Ramos (cell line): ENCODE data around the gene KCNT2.
"Not testable (repeated sequence)": the region's sequence is repeated elsewhere in the genome, so short reads cannot be mapped to it uniquely, and the experiment has no call there.

Experiments used
- in situ Hi-C: fragments of 300-500 bp; cut with MboI; formaldehyde crosslinking; loops from one replicate; pipeline ENCODE4 v1.14.3; 2022; ENCODE audit warnings: low sequenced_read_pairs; ENCODE audit not compliant: unreplicated experiment

Gene KCNT2

GRCh38 chr1:196522574-196523345 is 85.5 kb downstream of the KCNT2 start:
- in situ Hi-C loops, result not testable (repeated sequence)

DNA sequence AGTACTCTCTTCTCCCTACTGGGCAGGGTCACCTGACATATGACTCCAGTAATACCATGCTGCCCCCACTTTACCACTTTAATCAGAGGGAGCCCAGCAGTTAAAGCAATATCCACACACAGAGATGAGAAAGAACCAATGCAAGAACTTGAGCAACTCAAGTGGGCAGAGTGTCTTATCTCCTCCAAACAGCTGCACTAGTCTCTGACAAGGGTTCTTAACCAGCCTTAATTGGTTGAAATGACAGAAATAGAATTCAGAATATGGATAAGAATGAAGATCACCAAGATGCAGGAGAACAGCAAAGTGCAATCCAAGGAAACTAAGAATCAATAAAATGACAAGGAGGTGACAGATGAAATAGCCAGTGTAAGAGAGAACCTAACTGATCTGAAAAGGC is 91.0 kb downstream of the KCNT2 start:
- in situ Hi-C loops, result no loop called here

DNA sequence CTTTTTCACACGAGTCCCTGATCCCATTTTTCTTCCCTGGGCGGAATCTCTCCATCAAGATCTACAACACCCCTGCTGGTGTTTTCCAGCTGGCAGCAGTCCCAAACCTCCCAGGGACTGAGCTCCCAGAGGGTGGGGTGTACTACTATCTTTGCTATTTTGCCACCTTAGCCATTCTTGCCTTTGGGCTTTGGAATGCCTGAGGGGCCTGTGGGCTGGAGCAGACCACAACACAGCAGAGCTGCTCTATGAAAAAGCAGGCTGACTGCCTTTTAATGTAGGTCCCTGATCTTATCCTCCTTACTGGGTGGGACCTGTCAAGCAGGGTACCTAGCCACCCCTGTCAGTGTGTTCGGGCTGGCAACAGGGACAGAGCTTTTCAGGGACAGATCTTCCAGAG is 91.9 kb downstream of the KCNT2 start:
- in situ Hi-C loops, result no loop called here

DNA sequence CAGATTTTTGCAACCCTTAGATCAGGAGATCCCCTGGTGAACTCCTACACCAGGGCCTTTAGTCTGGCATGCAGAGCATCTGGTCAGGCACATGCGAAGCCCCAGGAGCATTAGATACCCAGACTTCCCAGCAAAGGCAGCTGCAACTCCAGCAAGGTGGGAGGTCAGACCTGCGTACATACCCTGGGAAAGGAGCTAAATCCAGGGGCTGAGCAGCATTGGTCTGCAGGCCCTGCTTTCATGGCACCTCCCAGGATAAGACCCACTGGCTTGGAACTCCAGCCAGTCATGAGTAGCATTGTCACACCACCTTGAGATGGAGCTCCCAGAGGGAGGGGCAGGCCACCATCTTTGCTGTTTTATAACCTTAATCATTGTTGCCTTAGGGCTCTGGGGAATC is 92.3 kb downstream of the KCNT2 start:
- in situ Hi-C loops, result no loop called here

- in situ Hi-C loops, result no loop called here
These were observed 94.4 kb downstream of the KCNT2 start for GRCh38 chr1:196513821-196514220.

GRCh38 chr1:196510451-196510850 is 97.8 kb downstream of the KCNT2 start:
- in situ Hi-C loops, result no loop called here

- in situ Hi-C loops, result not testable (repeated sequence)
These were observed 104.0 kb downstream of the KCNT2 start for GRCh38 chr1:196504224-196504623.

GRCh38 chr1:196502437-196502836 is 105.8 kb downstream of the KCNT2 start:
- in situ Hi-C loops, result no loop called here

GRCh38 chr1:196501760-196502428 is 106.3 kb downstream of the KCNT2 start:
- in situ Hi-C loops, result no loop called here

GRCh38 chr1:196497817-196498216 is 110.4 kb downstream of the KCNT2 start:
- in situ Hi-C loops, result no loop called here

DNA sequence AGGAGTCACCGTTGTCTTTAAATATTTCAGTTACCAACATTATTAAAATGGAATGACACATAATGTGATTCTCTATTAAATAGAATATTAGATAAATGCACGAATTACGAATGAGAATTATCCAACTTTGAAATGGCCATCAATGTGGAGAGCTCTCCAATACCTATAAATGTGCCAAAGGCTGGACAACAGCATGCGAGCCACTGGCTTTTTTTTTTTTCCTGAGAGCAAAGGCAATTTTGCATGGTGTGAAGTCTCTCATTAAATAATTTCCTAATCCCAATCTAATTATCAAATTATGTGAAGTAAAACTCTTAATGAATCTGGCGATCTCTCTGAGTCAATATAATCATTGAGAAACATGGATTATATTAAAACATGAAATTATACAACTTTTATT is 113.5 kb downstream of the KCNT2 start:
- in situ Hi-C loops, result no loop called here

DNA sequence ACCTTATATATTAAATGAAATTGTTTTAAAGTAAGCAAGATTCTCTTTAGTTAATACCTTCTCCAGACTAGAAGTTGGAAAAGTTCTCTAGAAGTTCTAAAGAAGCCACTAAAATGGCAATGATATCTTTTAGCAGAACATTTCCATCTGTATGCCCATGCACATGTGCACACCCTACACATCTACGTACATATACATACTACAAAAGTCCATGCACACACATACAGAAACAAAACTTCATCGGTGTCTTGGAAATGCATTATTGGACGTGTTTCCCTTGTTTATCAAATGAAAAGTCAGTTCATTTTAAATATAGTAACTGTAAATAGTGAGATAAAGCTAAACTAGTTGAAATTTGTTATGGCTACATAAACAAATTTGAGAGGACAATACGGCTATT is 114.4 kb downstream of the KCNT2 start:
- in situ Hi-C loops, result no loop called here

- in situ Hi-C loops, result no loop called here
These were observed 119.7 kb downstream of the KCNT2 start for GRCh38 chr1:196488579-196488978.

DNA sequence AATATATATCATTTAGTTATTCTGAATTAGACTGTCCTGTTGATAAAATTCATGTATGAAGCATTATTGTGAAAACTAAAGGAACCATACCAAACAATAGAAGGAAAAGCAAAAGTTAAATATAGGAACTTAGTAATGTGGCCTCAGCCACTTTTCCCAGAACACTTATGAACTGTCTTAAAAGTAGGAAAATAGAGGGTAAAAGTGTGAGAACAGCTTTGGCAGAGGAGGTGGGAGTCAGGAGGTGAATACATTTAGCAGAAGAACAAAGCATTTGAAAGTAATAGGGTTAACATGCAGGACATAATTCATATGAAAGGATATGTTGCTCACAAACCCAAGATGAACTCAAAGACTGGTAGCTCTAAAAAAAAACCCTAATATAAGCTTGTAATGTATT is 121.9 kb downstream of the KCNT2 start:
- in situ Hi-C loops, result no loop called here

DNA sequence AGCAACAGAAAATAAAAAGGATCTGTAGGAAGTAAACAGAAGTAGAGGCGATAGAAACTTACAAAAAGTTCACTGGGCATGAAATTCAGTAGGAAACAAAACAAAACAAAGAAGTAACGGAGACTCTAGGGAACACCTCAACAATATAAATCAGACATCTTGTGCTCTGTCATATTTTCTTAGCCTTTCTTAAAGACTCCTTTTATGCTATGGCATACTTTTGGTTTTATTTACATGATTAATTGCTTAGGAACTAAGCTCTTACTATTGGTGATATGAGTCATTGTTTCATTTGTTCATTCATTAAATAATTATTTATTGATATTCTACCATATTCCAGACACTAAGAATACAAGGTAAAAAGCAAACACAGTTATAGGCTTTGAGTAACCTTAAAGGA is 126.6 kb downstream of the KCNT2 start:
- in situ Hi-C loops, result no loop called here

DNA sequence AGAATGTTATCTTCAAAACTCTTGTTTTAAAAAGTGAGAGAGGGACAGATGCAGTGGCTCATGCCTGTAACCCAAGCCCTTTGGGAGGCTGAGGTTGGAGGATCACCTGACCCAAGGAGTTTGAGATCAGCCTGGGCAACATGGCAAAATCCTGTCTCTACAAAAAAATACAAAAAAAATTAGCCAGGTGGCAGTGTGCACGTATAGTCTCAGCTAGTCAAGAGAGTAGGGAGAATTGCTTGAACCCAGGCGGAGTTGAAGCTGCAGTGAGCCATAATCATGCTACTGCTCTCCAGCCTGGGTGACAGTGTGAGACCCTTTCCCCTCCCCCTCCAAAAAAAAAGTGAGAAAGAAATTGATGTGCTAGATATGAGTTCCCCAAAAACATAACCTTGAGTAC is 131.0 kb downstream of the KCNT2 start:
- in situ Hi-C loops, result no loop called here

DNA sequence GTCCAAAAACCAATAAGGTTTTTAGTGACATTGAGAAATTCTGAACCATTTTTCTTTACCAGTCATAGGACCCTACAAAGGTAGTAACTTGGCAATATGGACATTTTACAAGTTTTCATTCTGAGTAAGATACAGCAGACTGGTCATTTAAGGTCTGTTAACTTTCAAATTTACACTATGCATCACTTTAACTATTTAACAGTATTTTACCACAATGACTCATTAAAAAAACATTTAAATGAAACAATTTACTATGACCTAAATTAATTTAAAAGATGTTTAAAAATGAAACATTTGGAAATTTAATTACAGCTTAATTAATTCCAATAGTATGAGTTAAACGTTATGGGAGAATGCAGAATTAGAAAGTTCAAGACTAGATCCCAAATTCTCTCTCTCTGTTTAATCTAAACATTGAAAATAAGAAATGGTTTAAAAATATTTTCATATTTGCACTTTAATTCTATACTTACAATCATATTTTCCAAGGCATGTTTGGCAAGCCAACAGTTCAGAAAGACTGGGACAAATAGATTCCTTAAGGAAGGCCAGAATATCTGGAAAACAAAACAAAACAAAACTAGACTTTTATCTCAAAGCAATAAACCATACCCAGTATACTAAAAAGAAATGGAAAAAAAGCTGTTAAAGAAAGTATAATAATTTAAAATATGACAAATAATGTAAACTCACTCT is 140.9 kb downstream of the KCNT2 start:
- in situ Hi-C loops, result no loop called here

DNA sequence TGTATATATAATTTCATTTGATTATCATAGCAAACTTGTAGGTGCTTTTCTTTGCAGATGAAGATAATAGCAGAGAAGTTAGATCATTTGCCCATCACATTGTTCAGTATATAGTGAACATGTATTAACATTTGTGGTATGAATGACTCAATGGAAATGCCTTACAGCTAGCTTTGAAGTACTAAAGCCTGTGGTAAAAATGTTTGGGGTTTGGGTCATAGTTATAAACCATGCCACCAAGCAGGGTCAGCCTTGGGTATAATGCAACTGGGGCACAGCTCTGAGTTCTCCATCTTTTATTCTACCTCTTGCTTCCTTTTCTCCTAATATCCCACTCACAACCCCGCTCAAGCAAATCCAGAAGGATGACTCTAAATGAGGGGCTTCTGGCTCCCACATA is 141.6 kb downstream of the KCNT2 start:
- in situ Hi-C loops, result no loop called here

DNA sequence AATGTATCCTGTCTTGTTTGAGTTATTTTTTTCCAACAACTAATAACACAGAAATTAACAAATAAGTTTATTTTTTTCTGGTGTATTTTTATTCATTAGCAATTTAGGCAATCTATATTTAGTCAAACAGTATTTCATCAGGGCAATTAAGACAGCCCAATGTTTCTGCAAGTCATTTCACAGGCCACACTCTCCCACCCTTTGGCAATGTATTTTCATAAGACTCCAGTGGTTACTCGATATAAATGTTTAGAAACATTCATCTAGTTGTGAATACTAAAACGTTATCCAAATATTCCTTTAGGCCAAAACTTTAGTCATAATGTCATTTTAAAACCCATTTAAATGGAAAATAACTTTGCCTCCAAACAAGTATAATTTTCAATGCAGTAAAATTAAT is 142.1 kb downstream of the KCNT2 start:
- in situ Hi-C loops, result no loop called here

- in situ Hi-C loops, result no loop called here
These were observed 143.7 kb downstream of the KCNT2 start for GRCh38 chr1:196464480-196464941.

GRCh38 chr1:196462086-196462485 is 146.2 kb downstream of the KCNT2 start:
- in situ Hi-C loops, result no loop called here
